Femur (tissue), 1 donor: ENCODE measurements around the gene MYH10.

Experiments used
- DNase-seq: peaks from one replicate; pipeline ENCODE4 v3.0.0-alpha.2; 2017

MYH10 gene

DNA sequence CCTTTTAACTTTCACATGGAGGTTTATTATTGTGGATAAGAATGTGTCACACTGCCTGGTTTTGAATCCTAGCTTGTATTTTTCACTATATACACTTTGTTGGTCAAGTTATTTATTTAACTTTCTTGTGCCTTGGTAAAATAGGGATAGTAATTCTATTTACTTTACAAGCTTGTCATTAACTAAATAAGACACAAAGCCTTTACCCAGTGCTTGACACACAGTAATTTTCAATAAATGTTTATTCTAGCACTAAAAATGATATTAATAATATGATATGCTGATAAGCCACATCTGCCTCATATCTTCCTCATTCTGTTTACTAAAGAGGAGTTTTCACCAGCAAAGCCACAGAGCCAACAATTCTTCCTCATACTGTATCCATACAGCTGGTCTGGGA lies 27.8 kb downstream of the MYH10 start:
- no peak for DNase-seq

GRCh38 chr17:8599351-8600011 lies 31.0 kb downstream of the MYH10 start:
- no peak for DNase-seq

DNA sequence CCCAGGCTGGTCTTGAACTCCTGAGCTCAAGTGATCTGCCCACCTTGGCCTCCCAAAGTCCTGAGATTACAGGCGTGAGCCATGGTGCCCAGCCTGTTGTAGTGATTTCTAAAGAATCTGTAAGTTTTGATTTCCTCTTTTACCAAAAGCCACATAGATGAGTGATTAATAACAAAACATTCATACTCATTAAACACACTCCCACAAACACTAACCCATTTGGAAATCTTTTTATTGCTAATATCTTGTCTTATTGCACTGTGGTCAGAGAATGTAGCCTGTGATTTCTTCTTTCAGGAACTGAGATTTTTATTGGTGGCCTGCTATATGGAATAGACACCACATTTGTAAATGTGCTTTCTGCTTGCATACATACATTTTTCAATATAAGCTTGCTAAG lies 31.6 kb downstream of the MYH10 start:
- DNase-seq, result no peak

DNA sequence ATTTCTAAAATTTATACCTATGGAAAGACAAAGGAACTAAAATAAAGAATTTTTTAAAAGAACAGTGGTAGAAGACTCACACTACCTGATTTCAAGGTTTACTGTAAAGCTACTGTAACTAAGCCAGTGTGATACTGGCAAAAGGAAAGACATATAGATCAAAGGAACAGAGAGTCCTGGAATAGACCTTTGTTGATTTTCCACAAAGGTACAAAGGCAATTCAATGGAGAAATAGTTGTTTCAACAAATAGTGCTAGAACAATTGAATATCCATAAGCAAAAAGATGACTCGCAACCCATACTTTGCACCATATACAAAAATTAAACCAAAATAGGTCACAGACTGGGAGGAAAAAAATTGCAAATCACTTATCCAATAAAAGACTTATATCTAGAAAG lies 36.7 kb downstream of the MYH10 start:
- DNase-seq, result no peak

- no peak for DNase-seq
Measured at GRCh38 chr17:8593276-8593675, 37.2 kb downstream of the MYH10 start.

GRCh38 chr17:8588877-8589554 lies 41.5 kb downstream of the MYH10 start:
- DNase-seq, result no peak

GRCh38 chr17:8586766-8587165 lies 43.8 kb downstream of the MYH10 start:
- no peak for DNase-seq

- DNase-seq, result no peak
Measured at GRCh38 chr17:8585911-8586310, 44.6 kb downstream of the MYH10 start.

- DNase-seq, result no peak
Measured at GRCh38 chr17:8583954-8584353, 46.6 kb downstream of the MYH10 start.

DNA sequence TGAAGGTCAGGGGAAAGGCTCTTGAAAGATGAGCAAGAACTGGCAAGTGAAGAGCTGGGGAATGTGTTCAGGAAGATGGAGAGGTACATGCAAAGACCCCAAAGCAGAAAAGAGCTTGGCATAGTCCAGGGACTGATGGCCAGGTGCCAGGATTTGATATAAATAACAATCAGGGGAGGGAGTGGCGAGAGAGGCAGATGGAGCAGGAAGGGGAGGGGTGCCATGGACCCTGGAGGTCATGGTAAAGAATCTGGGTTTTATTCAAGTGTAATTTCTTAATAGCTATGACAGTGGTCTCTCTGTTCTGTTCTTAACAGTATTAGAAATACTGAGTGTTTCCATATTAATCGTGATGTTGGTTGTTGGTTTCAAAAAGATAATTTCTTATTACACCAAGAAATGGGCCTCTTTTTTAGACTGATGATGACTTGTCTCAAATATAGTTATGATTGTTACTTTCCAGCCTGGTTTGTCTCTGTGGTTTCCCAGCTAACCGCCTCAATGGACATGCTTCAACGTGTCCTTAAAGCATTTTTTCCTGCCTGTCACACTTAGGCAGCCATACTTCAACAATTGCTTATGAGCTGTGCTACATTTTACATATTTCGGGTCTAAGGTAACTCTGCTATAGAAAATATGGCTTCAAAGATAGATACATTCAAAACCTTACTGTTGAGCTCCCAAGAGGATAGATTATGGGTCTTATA lies 49.4 kb downstream of the MYH10 start:
- no peak for DNase-seq

DNA sequence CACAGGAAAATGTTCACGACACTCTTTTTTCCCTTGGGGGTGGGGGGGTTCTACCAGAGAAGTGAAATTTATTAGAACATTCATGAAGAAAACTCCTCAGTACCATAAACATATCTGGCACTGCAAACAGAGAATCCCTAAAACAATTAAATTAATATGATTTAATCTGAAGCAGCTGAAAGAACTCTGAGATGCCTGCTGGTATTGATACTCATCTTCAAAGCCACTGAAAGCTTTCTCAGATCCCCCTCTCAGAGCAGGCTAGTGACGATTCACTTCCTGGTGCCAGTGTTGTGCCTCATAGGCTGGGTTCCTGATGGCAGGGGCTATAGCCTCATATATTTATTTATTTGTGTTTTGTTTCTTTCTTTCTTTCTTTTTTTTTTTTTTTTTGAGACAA lies 52.7 kb downstream of the MYH10 start:
- no peak for DNase-seq

DNA sequence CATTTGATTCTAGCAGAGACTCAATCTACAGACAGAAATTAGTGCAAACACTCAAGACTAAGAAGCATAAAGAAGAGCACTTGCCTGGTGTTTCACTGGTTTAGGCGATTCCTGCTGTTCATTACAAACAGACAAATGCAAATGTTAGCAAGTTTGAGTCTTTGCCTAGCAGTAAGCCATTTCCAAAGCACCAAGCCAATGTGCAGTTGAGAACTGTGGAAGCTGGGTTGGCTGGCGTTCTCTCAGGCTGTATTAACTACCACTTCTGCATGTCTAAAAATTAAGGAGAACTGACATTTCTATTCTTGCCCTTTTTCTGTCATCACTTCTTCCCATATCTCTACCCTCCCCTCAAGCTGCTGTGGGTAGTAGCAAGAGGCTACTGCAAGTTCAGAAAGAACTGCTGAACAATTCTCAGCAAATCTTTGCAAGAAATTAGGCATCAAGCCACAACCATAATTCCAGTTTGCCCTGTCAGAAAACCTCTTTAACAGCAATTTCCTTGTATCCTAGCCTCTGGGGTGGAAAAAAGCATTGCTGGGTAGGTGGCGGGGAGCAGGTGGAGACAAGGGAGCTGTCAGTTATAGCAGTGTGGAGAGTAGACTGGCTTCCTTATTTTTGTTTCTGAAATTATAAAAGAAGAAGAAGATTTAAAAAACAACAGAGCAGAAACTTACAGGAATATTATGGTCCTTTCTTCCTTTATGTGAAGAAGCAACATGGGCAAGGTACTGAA lies 53.8 kb downstream of the MYH10 start:
- DNase-seq, result no peak

- DNase-seq, result no peak
Measured at GRCh38 chr17:8574687-8575086, 55.8 kb downstream of the MYH10 start.

DNA sequence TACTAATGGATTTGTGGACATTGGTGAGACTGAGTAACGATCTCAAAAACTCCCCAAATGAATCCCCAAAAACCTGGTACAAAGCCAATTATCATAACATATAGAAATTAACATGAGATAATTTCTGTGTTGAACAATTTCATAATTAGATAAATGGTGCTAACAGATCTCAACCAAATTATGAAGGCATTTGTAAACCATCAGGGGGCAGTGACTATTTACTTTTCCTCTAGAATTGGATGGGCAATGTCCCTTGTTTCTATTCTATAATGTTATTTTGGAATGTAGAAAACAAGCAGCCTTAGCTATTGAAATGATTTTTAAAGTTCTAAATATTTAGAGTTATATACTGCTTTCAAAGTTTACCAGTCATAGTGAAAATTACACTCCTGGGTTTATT lies 57.8 kb downstream of the MYH10 start:
- DNase-seq, result no peak

- DNase-seq, result no peak
Measured at GRCh38 chr17:8563981-8564602, 66.4 kb downstream of the MYH10 start.

GRCh38 chr17:8563024-8563776 lies 67.3 kb downstream of the MYH10 start:
- DNase-seq, result no peak

GRCh38 chr17:8558144-8558543 lies 72.4 kb downstream of the MYH10 start:
- no peak for DNase-seq

DNA sequence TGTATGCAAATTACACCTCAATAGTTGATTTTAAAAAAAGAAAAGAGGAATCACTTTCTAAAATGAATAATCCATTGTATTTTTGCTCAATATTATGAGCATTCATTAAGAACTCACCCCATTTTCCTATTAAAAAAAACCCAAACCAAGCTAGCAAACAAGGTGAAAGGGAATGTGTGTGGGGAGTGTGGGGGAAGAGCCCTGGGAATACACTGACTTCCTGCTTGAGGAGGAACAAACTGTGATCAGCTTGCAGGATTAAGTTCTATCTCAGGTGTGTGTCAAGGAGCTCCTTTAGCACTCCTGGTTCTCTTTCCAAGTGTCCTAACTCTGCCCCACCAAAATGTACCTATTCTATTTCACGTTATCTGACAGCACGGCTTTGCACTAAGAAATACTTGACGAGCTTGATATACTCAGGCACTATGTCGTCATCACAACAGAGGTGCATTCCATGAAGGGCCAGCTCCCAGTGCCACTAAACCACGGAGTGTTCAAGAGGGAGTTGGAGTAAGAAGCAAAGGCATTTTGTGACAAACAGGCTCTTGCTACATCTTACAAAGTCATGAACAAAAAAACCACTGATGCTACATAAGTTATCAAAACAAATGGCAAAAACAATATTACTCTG lies 73.2 kb downstream of the MYH10 start:
- no peak for DNase-seq

GRCh38 chr17:8556074-8556473 lies 74.5 kb downstream of the MYH10 start:
- no peak for DNase-seq

DNA sequence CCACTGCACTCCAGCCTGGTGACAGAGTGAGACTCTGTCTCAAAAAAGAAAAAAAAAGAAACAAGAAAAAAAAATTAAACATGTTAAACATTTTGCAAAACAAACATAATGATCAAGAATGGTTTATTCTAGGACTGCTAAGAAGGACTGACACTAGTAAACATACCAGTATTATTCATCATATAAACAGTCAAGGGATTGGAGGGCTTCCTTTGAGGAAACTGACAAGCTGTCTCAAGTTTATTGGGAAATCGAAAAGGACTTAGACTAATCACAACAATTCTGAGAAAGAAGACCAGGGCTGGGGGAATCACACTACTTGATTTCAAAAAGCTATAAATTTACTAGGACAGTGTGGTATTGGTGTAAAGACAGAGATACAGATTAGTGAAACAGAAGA lies 75.5 kb downstream of the MYH10 start:
- no peak for DNase-seq

- no peak for DNase-seq
Measured at GRCh38 chr17:8552577-8553320, 77.8 kb downstream of the MYH10 start.
